Measurements from ENCODE around the gene PIGU.
"Not testable (repeated sequence)": the region's sequence is repeated elsewhere in the genome, so short reads cannot be mapped to it uniquely, and the experiment has no call there.

The PIGU gene

GRCh38 chr20:34663213-34663943 lies 13.5 kb downstream of the PIGU start:
- no peak for DNase-seq (ENCODE audit: low read depth in 4 of 4, low spot score in 1 of 4)

- not testable (repeated sequence) for DNase-seq (ENCODE audit: low read depth in 4 of 4, low spot score in 1 of 4)
These were observed 15.1 kb downstream of the PIGU start for GRCh38 chr20:34661811-34662210.

GRCh38 chr20:34658654-34659053 lies 18.2 kb downstream of the PIGU start:
- not testable (repeated sequence) for DNase-seq (ENCODE audit: low read depth in 4 of 4, low spot score in 1 of 4)

- no peak for DNase-seq (ENCODE audit: low read depth in 4 of 4, low spot score in 1 of 4)
These were observed 22.6 kb downstream of the PIGU start for GRCh38 chr20:34654207-34654744.

- no peak for DNase-seq (ENCODE audit: low read depth in 4 of 4, low spot score in 1 of 4)
These were observed 25.7 kb downstream of the PIGU start for GRCh38 chr20:34651200-34651599.

GRCh38 chr20:34647737-34648136 lies 29.2 kb downstream of the PIGU start:
- DNase-seq (ENCODE audit: low read depth in 4 of 4, low spot score in 1 of 4), result no peak

- DNase-seq (ENCODE audit: low read depth in 4 of 4, low spot score in 1 of 4), result no peak
These were observed 31.9 kb downstream of the PIGU start for GRCh38 chr20:34644951-34645350.

GRCh38 chr20:34644345-34644744 lies 32.5 kb downstream of the PIGU start:
- no peak for DNase-seq (ENCODE audit: low read depth in 4 of 4, low spot score in 1 of 4)

GRCh38 chr20:34643928-34644327 lies 33.0 kb downstream of the PIGU start:
- DNase-seq (ENCODE audit: low read depth in 4 of 4, low spot score in 1 of 4), result no peak

GRCh38 chr20:34642009-34642408 lies 34.9 kb downstream of the PIGU start:
- no peak for DNase-seq (ENCODE audit: low read depth in 4 of 4, low spot score in 1 of 4)

GRCh38 chr20:34639755-34640222 lies 37.1 kb downstream of the PIGU start:
- DNase-seq (ENCODE audit: low read depth in 4 of 4, low spot score in 1 of 4), result no peak

GRCh38 chr20:34638532-34638931 lies 38.4 kb downstream of the PIGU start:
- no peak for DNase-seq (ENCODE audit: low read depth in 4 of 4, low spot score in 1 of 4)

GRCh38 chr20:34638039-34638292 lies 38.9 kb downstream of the PIGU start:
- DNase-seq (ENCODE audit: low read depth in 4 of 4, low spot score in 1 of 4), result no peak

- no peak for DNase-seq (ENCODE audit: low read depth in 4 of 4, low spot score in 1 of 4)
These were observed 39.5 kb downstream of the PIGU start for GRCh38 chr20:34637245-34638038.

GRCh38 chr20:34636648-34637047 lies 40.2 kb downstream of the PIGU start:
- no peak for DNase-seq (ENCODE audit: low read depth in 4 of 4, low spot score in 1 of 4)

GRCh38 chr20:34634392-34634791 lies 42.5 kb downstream of the PIGU start:
- no peak for DNase-seq (ENCODE audit: low read depth in 4 of 4, low spot score in 1 of 4)

- DNase-seq (ENCODE audit: low read depth in 4 of 4, low spot score in 1 of 4), result no peak
These were observed 43.9 kb downstream of the PIGU start for GRCh38 chr20:34632870-34633452.

GRCh38 chr20:34629904-34630303 lies 47.0 kb downstream of the PIGU start:
- no peak for DNase-seq (ENCODE audit: low read depth in 4 of 4, low spot score in 1 of 4)

- no peak for DNase-seq (ENCODE audit: low read depth in 4 of 4, low spot score in 1 of 4)
These were observed 47.5 kb downstream of the PIGU start for GRCh38 chr20:34629342-34629741.

GRCh38 chr20:34628026-34628425 lies 48.9 kb downstream of the PIGU start:
- DNase-seq (ENCODE audit: low read depth in 4 of 4, low spot score in 1 of 4), result no peak

- no peak for DNase-seq (ENCODE audit: low read depth in 4 of 4, low spot score in 1 of 4)
These were observed 49.4 kb downstream of the PIGU start for GRCh38 chr20:34627458-34627857.

- DNase-seq (ENCODE audit: low read depth in 4 of 4, low spot score in 1 of 4), result no peak
These were observed 49.9 kb downstream of the PIGU start for GRCh38 chr20:34626992-34627391.
